Neural cell (in vitro differentiated cells): ENCODE measurements around the gene ZNF618.

Source experiments
- EP300 ChIP-seq: fragments of 450-650 bp; conservative IDR thresholded peaks from 2 replicates; pipeline ENCODE4 v1.6.1; 2014; ENCODE audit warnings: antibody characterized with exemption, mild to moderate bottlenecking, moderate library complexity; ENCODE audit not compliant: poor library complexity, severe bottlenecking
- EZH2 ChIP-seq: fragments of 200-600, 300-800 bp; shearing (Covaris generic), sonication (generic); IDR thresholded peaks from 2 replicates; pipeline ENCODE4 v1.6.1; 2014; ENCODE audit warnings: antibody characterized with exemption, low read length, borderline replicate concordance, mild to moderate bottlenecking; ENCODE audit not compliant: insufficient read depth, poor library complexity, severe bottlenecking
- POLR2AphosphoS5 ChIP-seq: IDR thresholded peaks from 2 replicates; pipeline ENCODE4 v1.6.1; 2012
- RAD21 ChIP-seq: fragments of 450-650 bp; conservative IDR thresholded peaks from 2 replicates; pipeline ENCODE4 v1.6.1; 2014; ENCODE audit warnings: antibody characterized with exemption, mild to moderate bottlenecking, moderate library complexity
- SMC3 ChIP-seq: fragments of 450-650 bp; conservative IDR thresholded peaks from 2 replicates; pipeline ENCODE4 v1.6.1; 2014; ENCODE audit warnings: antibody characterized with exemption, mild to moderate bottlenecking, moderate library complexity; ENCODE audit not compliant: poor library complexity
- TAF1 ChIP-seq: IDR thresholded peaks from 2 replicates; pipeline ENCODE4 v1.6.1; 2012; ENCODE audit warnings: low read depth
- TF ChIP-seq, protein P1 (sequence below): fragments of 450-650 bp; IDR thresholded peaks from 2 replicates; pipeline ENCODE4 v1.5.1; 2014; ENCODE audit warnings: antibody characterized with exemption, mild to moderate bottlenecking, moderate library complexity; ENCODE audit not compliant: poor library complexity, severe bottlenecking
- TF ChIP-seq, protein P2 (sequence below): IDR thresholded peaks from 2 replicates; pipeline ENCODE4 v1.6.1; 2012; ENCODE audit warnings: borderline replicate concordance

GRCh38 chr9:114055894-114056293, 179.8 kb downstream of the ZNF618 start:
- TF ChIP-seq, protein P1, sequence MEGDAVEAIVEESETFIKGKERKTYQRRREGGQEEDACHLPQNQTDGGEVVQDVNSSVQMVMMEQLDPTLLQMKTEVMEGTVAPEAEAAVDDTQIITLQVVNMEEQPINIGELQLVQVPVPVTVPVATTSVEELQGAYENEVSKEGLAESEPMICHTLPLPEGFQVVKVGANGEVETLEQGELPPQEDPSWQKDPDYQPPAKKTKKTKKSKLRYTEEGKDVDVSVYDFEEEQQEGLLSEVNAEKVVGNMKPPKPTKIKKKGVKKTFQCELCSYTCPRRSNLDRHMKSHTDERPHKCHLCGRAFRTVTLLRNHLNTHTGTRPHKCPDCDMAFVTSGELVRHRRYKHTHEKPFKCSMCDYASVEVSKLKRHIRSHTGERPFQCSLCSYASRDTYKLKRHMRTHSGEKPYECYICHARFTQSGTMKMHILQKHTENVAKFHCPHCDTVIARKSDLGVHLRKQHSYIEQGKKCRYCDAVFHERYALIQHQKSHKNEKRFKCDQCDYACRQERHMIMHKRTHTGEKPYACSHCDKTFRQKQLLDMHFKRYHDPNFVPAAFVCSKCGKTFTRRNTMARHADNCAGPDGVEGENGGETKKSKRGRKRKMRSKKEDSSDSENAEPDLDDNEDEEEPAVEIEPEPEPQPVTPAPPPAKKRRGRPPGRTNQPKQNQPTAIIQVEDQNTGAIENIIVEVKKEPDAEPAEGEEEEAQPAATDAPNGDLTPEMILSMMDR: no peak
- TF ChIP-seq EZH2: no peak
- TF ChIP-seq, protein P2, sequence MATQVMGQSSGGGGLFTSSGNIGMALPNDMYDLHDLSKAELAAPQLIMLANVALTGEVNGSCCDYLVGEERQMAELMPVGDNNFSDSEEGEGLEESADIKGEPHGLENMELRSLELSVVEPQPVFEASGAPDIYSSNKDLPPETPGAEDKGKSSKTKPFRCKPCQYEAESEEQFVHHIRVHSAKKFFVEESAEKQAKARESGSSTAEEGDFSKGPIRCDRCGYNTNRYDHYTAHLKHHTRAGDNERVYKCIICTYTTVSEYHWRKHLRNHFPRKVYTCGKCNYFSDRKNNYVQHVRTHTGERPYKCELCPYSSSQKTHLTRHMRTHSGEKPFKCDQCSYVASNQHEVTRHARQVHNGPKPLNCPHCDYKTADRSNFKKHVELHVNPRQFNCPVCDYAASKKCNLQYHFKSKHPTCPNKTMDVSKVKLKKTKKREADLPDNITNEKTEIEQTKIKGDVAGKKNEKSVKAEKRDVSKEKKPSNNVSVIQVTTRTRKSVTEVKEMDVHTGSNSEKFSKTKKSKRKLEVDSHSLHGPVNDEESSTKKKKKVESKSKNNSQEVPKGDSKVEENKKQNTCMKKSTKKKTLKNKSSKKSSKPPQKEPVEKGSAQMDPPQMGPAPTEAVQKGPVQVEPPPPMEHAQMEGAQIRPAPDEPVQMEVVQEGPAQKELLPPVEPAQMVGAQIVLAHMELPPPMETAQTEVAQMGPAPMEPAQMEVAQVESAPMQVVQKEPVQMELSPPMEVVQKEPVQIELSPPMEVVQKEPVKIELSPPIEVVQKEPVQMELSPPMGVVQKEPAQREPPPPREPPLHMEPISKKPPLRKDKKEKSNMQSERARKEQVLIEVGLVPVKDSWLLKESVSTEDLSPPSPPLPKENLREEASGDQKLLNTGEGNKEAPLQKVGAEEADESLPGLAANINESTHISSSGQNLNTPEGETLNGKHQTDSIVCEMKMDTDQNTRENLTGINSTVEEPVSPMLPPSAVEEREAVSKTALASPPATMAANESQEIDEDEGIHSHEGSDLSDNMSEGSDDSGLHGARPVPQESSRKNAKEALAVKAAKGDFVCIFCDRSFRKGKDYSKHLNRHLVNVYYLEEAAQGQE: no peak
- no peak for TF ChIP-seq SMC3
- TF ChIP-seq TAF1: no peak
- TF ChIP-seq EP300: no peak
- no peak for TF ChIP-seq POLR2AphosphoS5
- TF ChIP-seq RAD21: no peak
